Measurements from ENCODE around the gene CYTH3. TPM values are rescaled to one million over a fixed set of nuclear protein-coding genes. Genes with fewer than 3 reads are reported as not detected.

The CYTH3 gene
- total and polyA plus RNA-seq, 2 of the 13 experiments (the other 11 are each of a cell fraction or from before 2014, with no cell fraction given) = 3.1 to 3.8 TPM

- TF ChIP-seq ZNF776 (CRISPR knock-in tag; IDR thresholded peaks at IDR 0.05) = no peak
- no peak for TF ChIP-seq MTF1 (CRISPR knock-in tag; IDR thresholded peaks at IDR 0.05)
- TF ChIP-seq ZNF382 (CRISPR knock-in tag; IDR thresholded peaks at IDR 0.05; ENCODE audit: borderline replicate concordance) = no peak
- TF ChIP-seq ZNF143 (CRISPR knock-in tag; IDR thresholded peaks at IDR 0.05) = no peak
- TF ChIP-seq ZFP36L1 (CRISPR knock-in tag; IDR thresholded peaks at IDR 0.05) = no peak
- TF ChIP-seq MIER2 (CRISPR knock-in tag; IDR thresholded peaks at IDR 0.05) = no peak
- TF ChIP-seq ZNF543 (CRISPR knock-in tag; IDR thresholded peaks at IDR 0.05) = no peak
- TF ChIP-seq SAP130 (CRISPR knock-in tag; IDR thresholded peaks at IDR 0.05; ENCODE audit: low read depth) = peak; percentile 61
- TF ChIP-seq, protein P1, sequence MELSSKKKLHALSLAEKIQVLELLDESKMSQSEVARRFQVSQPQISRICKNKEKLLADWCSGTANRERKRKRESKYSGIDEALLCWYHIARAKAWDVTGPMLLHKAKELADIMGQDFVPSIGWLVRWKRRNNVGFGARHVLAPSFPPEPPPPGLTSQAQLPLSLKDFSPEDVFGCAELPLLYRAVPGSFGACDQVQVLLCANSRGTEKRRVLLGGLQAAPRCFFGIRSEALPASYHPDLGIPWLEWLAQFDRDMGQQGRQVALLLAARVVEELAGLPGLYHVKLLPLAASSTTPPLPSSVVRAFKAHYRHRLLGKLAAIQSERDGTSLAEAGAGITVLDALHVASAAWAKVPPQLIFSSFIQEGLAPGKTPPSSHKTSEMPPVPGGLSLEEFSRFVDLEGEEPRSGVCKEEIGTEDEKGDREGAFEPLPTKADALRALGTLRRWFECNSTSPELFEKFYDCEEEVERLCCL (CRISPR knock-in tag; IDR thresholded peaks at IDR 0.05; ENCODE audit: borderline replicate concordance) = no peak
- TF ChIP-seq SMAD3 (CRISPR knock-in tag; IDR thresholded peaks at IDR 0.05) = peak; percentile 87
- TF ChIP-seq KDM3A (CRISPR knock-in tag; IDR thresholded peaks at IDR 0.05; ENCODE audit: low read depth) = no peak
- no peak for TF ChIP-seq EEA1 (CRISPR knock-in tag; IDR thresholded peaks at IDR 0.05; ENCODE audit: borderline replicate concordance)
- 0 out of 2 replicates have a peak, but pooled peaks have one; percentile 68 for TF ChIP-seq MIER3 (CRISPR knock-in tag; IDR thresholded peaks at IDR 0.05; ENCODE audit: borderline replicate concordance)
- no peak for TF ChIP-seq AGO2 (optimal IDR thresholded peaks at IDR 0.05; ENCODE audit: low read depth, low read length)
- no peak for TF ChIP-seq PCBP1 (IDR thresholded peaks at IDR 0.05; ENCODE audit: borderline replicate concordance, low read depth, low read length)
- TF ChIP-seq SP5 (CRISPR knock-in tag; IDR thresholded peaks at IDR 0.05; ENCODE audit: borderline replicate concordance, low read depth) = peak; percentile 48; the same call in 1 of the 2 replicates
- TF ChIP-seq HHEX (CRISPR knock-in tag; IDR thresholded peaks at IDR 0.05) = peak; percentile 100
- no peak for TF ChIP-seq ZNF615 (CRISPR knock-in tag; IDR thresholded peaks at IDR 0.05; ENCODE audit: borderline replicate concordance)
- no peak for TF ChIP-seq TEAD3 (CRISPR knock-in tag; optimal IDR thresholded peaks at IDR 0.05; ENCODE audit: borderline replicate concordance)
- no peak for TF ChIP-seq NBN (conservative IDR thresholded peaks at IDR 0.05)
- TF ChIP-seq TEF (CRISPR knock-in tag; IDR thresholded peaks at IDR 0.05) = no peak
- TF ChIP-seq, protein P2, sequence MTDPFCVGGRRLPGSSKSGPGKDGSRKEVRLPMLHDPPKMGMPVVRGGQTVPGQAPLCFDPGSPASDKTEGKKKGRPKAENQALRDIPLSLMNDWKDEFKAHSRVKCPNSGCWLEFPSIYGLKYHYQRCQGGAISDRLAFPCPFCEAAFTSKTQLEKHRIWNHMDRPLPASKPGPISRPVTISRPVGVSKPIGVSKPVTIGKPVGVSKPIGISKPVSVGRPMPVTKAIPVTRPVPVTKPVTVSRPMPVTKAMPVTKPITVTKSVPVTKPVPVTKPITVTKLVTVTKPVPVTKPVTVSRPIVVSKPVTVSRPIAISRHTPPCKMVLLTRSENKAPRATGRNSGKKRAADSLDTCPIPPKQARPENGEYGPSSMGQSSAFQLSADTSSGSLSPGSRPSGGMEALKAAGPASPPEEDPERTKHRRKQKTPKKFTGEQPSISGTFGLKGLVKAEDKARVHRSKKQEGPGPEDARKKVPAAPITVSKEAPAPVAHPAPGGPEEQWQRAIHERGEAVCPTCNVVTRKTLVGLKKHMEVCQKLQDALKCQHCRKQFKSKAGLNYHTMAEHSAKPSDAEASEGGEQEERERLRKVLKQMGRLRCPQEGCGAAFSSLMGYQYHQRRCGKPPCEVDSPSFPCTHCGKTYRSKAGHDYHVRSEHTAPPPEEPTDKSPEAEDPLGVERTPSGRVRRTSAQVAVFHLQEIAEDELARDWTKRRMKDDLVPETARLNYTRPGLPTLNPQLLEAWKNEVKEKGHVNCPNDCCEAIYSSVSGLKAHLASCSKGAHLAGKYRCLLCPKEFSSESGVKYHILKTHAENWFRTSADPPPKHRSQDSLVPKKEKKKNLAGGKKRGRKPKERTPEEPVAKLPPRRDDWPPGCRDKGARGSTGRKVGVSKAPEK (CRISPR knock-in tag; IDR thresholded peaks at IDR 0.05; ENCODE audit: borderline replicate concordance) = no peak
- TF ChIP-seq, protein P3, sequence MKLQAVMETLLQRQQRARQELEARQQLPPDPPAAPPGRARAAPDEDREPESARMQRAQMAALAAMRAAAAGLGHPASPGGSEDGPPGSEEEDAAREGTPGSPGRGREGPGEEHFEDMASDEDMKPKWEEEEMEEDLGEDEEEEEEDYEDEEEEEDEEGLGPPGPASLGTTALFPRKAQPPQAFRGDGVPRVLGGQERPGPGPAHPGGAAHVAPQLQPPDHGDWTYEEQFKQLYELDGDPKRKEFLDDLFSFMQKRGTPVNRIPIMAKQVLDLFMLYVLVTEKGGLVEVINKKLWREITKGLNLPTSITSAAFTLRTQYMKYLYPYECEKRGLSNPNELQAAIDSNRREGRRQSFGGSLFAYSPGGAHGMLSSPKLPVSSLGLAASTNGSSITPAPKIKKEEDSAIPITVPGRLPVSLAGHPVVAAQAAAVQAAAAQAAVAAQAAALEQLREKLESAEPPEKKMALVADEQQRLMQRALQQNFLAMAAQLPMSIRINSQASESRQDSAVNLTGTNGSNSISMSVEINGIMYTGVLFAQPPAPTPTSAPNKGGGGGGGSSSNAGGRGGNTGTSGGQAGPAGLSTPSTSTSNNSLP (IDR thresholded peaks at IDR 0.05; ENCODE audit: low read depth, low read length) = peak; percentile 98
- TF ChIP-seq ZNF589 (CRISPR knock-in tag; conservative IDR thresholded peaks at IDR 0.05) = no peak
- no peak for TF ChIP-seq ETV6 (CRISPR knock-in tag; conservative IDR thresholded peaks at IDR 0.05)
Observed at GRCh38 chr7:6238309-6238925, 34.0 kb downstream of the CYTH3 start (continued).
